ENCODE results near the gene MCOLN2. TPM values are rescaled to one million over a fixed set of nuclear protein-coding genes. Genes with fewer than 3 reads are reported as not detected.
A peak's percentile ranks its signal among the peaks of the same experiment; 100 is the strongest.

Gene MCOLN2
- total RNA-seq, 1 donor from 2014 or later = 0.11 TPM

DNA sequence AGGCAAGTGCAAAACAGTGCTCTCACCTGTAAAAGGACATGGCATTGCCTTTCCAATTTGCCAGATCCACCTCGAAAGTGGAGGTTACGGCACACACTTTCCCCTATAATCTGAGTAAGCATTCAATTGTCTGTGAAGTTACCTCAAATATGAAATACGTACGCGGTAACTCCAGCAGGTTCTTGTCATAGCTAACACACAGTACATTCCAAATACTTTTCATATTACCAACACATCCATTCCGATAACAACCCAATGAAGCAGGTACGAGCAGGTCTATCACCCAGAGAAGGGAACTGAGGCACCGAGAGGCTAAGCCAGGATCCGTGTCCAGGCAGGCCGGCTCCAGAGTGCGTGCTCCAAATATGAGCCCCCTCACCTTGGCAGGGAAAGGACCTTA is 57.2 kb downstream of the MCOLN2 start:
- Histone ChIP-seq H3F3A (ENCODE audit: low read depth) (no peaks in the 10 kb centered on the region), H3K27me3 (no peaks in the 10 kb centered on the region), H3K79me2 (ENCODE audit: low read depth) (no peaks in the 10 kb centered on the region), H3K9ac (no peak overlapping the region), H3K9me3 (ENCODE audit: low read depth) (no peaks in the 10 kb centered on the region), H2AFZ (replicated peaks) (no peak overlapping the region), H3K4me1 (peaks cover 8% of the 10 kb centered on the region), H3K27ac (no peak overlapping the region), H4K20me1 (ENCODE audit: low read depth) (no peaks in the 10 kb centered on the region), H3K36me3 (no peaks in the 10 kb centered on the region), H3K4me2 (no peak overlapping the region), H3K4me3 (no peak overlapping the region)
- Mint-ChIP-seq H3K9me3 (no peaks in the 10 kb centered on the region), H3K27me3 (ENCODE audit: insufficient read depth, low read depth) (peaks cover 3% of the 10 kb centered on the region), H3K27ac (no peak overlapping the region), H3K4me3 (no peak overlapping the region), H3K36me3 (no peaks in the 10 kb centered on the region), H3K4me1 (peaks cover 14% of the 10 kb centered on the region)
- DNase-seq (ENCODE audit: low spot score) = no peak
- TF ChIP-seq EZH2 (IDR thresholded peaks at IDR 0.05) (no peak), EZH2phosphoT487 (IDR thresholded peaks at IDR 0.05) (no peak)
- TF ChIP-seq, protein P1, sequence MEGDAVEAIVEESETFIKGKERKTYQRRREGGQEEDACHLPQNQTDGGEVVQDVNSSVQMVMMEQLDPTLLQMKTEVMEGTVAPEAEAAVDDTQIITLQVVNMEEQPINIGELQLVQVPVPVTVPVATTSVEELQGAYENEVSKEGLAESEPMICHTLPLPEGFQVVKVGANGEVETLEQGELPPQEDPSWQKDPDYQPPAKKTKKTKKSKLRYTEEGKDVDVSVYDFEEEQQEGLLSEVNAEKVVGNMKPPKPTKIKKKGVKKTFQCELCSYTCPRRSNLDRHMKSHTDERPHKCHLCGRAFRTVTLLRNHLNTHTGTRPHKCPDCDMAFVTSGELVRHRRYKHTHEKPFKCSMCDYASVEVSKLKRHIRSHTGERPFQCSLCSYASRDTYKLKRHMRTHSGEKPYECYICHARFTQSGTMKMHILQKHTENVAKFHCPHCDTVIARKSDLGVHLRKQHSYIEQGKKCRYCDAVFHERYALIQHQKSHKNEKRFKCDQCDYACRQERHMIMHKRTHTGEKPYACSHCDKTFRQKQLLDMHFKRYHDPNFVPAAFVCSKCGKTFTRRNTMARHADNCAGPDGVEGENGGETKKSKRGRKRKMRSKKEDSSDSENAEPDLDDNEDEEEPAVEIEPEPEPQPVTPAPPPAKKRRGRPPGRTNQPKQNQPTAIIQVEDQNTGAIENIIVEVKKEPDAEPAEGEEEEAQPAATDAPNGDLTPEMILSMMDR (IDR thresholded peaks at IDR 0.05) = no peak

DNA sequence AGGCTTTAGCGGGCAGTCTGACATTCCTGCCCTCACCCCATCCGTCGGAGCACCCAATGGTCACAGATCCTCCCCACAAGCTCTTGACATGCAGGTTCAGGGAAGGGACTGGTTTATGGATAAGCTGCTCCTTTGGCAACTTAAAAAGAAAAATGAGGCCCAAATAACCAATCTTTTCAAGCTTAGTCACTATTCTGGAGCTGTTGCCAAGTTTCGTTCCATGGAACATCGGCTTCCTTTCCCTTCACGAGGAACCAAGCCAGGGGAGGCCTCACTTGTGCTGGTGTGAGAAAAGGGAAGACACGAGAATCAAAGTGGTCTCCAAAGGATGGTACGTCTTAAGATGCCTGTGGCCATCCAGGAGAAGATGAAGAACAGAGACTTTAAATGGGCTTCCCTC is 57.8 kb downstream of the MCOLN2 start:
- H3K27ac Mint-ChIP-seq = no peak overlapping the region
- Histone ChIP-seq H3K9me3 (ENCODE audit: low read depth) (no peaks in the 10 kb centered on the region), H3K4me2 (no peak overlapping the region), H3K36me3 (no peaks in the 10 kb centered on the region), H3K27ac (no peak overlapping the region), H3F3A (ENCODE audit: low read depth) (no peaks in the 10 kb centered on the region), H3K4me1 (peaks cover 8% of the 10 kb centered on the region), H3K79me2 (ENCODE audit: low read depth) (no peaks in the 10 kb centered on the region), H3K9ac (no peak overlapping the region), H3K4me3 (no peak overlapping the region), H3K27me3 (no peaks in the 10 kb centered on the region), H4K20me1 (ENCODE audit: low read depth) (no peaks in the 10 kb centered on the region), H2AFZ (replicated peaks) (no peak overlapping the region)
- no peak for DNase-seq (ENCODE audit: low spot score)
- TF ChIP-seq EZH2 (IDR thresholded peaks at IDR 0.05) (no peak), EZH2phosphoT487 (IDR thresholded peaks at IDR 0.05) (no peak)
- TF ChIP-seq, protein P1 (IDR thresholded peaks at IDR 0.05) = no peak
- peaks cover 3% of the 10 kb centered on the region for H3K27me3 Mint-ChIP-seq (ENCODE audit: insufficient read depth, low read depth)
- no peaks in the 10 kb centered on the region for H3K36me3 Mint-ChIP-seq
- H3K4me1 Mint-ChIP-seq = peaks cover 14% of the 10 kb centered on the region
- no peaks in the 10 kb centered on the region for H3K9me3 Mint-ChIP-seq
- no peak overlapping the region for H3K4me3 Mint-ChIP-seq

DNA sequence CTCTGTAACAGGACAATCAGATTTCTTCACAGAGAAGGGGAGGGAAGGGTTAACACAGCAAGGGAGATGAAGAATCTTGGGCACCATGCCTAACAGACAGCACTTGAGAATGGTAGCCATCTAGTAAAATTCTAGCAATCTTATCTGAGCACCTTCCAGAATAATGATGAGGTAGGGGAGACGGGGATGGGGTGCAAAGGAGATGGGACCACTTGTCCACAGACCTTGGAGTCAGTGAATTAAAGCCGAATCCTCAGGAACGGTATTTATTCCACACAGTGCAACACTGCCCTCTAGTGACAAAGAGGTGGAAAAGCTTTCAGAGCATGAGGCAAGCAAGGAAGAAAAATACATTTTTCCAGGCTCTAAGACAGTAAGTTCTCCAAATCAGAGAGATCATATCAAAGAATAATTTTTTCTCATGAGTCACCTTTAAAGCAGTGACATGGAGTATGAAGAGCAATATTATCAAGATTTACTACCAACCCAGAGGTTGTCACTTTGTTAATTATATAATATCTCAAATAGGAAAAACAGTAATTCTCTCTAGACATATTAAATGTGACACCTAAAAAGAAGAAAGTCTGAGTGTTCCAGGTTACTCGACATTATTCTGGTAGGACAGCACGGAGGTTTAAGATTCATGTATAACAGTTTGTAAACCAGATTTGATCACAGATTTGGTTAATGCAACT is 60.6 kb downstream of the MCOLN2 start:
- H3K4me3 ChIP-seq = no peak overlapping the region
- no peaks in the 10 kb centered on the region for H4K20me1 ChIP-seq (ENCODE audit: low read depth)
- no peaks in the 10 kb centered on the region for H3K9me3 Mint-ChIP-seq
- DNase-seq (ENCODE audit: low spot score) = peak; percentile 80
- H3K4me3 Mint-ChIP-seq = peak overlapping the region; percentile 50
- H3K36me3 ChIP-seq = no peaks in the 10 kb centered on the region
- no peaks in the 10 kb centered on the region for H3K79me2 ChIP-seq (ENCODE audit: low read depth)
- H3K9ac ChIP-seq = no peak overlapping the region
- H2AFZ ChIP-seq (replicated peaks) = no peak overlapping the region
- H3K27me3 Mint-ChIP-seq (ENCODE audit: insufficient read depth, low read depth) = peaks cover 8% of the 10 kb centered on the region
- peaks cover 8% of the 10 kb centered on the region for H3K4me1 ChIP-seq
- no peaks in the 10 kb centered on the region for H3K9me3 ChIP-seq (ENCODE audit: low read depth)
- no peaks in the 10 kb centered on the region for H3K27me3 ChIP-seq
- H3K27ac Mint-ChIP-seq = no peak overlapping the region
- no peak overlapping the region for H3K4me2 ChIP-seq
- H3K27ac ChIP-seq = no peak overlapping the region
- H3K4me1 Mint-ChIP-seq = peaks cover 14% of the 10 kb centered on the region
- no peaks in the 10 kb centered on the region for H3K36me3 Mint-ChIP-seq
- no peak for TF ChIP-seq EZH2 (IDR thresholded peaks at IDR 0.05)
- TF ChIP-seq, protein P1 (IDR thresholded peaks at IDR 0.05) = peak; percentile 93
- H3F3A ChIP-seq (ENCODE audit: low read depth) = no peaks in the 10 kb centered on the region

Measured in neural progenitor cell (in vitro differentiated cells).